ENCODE results near the gene AK2.

AK2 gene

GRCh38 chr1:33061834-33062233 lies 25.2 kb upstream of the AK2 start:
- TF ChIP-seq CTCF (IDR thresholded peaks at IDR 0.05; ENCODE audit: low read depth, low read length), result no peak

GRCh38 chr1:33060579-33061083 lies 23.9 kb upstream of the AK2 start:
- peak; percentile 69 to 96 for DNase-seq (ENCODE audit: low read depth in 2 of 2)
- no peak overlapping the region for H3K4me3 ChIP-seq (replicated peaks in 1 of 2; ENCODE audit: low read depth in 2 of 2, low read length in 2 of 2)
- no peak for TF ChIP-seq CTCF (IDR thresholded peaks at IDR 0.05; ENCODE audit: low read depth, low read length)

More at GRCh38 chr1:33061834-33062233, 25.2 kb upstream of the AK2 start:
- DNase-seq (ENCODE audit: low read depth in 2 of 2), result no peak
- H3K4me3 ChIP-seq (replicated peaks in 1 of 2; ENCODE audit: low read depth in 2 of 2, low read length in 2 of 2), result no peak overlapping the region

DNA sequence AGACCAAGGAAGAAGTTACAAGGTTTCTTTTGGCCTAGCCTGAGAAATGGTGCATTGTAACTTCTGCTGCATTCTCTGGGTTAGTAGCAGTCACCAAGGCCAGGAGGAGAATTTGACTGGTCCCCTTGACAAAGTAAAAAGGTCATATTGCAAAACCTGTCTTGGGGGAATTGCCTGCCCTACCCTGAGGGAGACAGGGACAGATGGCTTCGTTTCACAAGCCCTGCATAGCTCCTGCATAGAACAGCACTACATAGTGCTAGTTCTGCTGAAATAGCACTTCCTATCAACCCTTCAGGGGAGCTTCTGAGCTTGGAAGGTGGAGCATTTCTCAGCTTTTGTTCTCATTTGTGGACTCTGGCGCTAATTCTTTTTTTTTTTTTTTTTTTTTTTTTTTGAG lies 20.4 kb upstream of the AK2 start:
- no peak for TF ChIP-seq CTCF (IDR thresholded peaks at IDR 0.05; ENCODE audit: low read depth, low read length)
- no peak for DNase-seq (ENCODE audit: low read depth in 2 of 2)
- no peak overlapping the region for H3K4me3 ChIP-seq (replicated peaks in 1 of 2; ENCODE audit: low read depth in 2 of 2, low read length in 2 of 2)

DNA sequence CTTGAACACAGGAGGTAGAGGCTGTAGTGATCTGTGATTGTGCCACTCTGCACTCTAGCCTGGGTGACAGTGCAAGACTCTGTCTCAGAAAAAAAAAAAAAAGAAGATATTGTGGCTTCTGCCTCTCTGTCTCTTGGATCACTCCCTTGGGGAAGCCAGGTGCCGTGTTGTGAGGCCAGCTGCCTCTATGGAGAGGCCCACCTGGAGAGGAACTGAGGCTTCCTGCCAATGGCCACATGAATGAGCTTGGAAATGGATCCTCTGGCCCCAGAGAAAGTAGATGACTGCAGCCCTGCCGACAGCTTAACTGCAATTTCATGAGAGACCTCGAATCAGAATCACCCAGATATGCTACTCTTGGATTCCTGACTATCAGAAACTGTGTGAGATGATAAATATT lies 19.7 kb upstream of the AK2 start:
- no peak for DNase-seq (ENCODE audit: low read depth in 2 of 2)
- H3K4me3 ChIP-seq (replicated peaks in 1 of 2; ENCODE audit: low read depth in 2 of 2, low read length in 2 of 2), result no peak overlapping the region
- no peak for TF ChIP-seq CTCF (IDR thresholded peaks at IDR 0.05; ENCODE audit: low read depth, low read length)

DNA sequence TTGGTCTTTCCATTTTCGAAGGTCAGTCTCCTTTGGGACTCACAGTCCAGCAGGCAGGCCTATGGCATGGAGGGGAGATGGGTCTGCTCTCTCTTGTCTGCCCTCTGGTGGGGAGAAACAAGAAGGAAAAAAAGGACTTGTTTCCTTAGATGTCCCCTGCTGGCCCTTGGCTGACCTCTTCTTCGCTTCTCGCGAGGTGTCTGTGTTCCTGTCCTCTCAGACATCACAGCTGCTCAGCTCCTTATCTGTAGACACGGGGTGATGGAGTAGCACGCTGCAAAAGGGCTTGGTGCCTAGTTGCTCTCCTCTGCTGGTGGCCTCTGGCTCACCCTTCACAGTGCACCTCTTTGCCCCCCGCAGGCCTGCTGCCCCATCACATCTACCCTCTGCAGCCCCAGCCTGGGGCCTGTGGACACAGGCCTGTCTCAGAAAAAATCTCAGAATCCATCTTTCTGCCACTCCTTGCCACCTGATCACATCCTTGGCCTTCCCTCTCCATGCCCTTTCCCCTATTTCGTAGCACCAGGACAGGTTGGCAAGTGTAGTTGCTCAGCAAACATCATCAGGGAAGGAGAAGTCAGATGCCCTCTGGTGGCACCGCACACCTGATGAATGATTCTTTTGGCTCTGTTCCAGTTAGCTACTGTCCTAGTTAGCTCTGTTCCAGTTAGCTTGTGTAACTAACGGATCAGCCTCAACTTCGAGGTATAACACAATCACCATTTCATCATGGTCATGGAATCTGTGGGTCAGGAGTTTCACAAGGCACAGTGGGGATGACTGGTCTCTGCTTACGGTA lies 18.7 kb upstream of the AK2 start:
- peak; percentile 94 to 95 for DNase-seq (ENCODE audit: low read depth in 2 of 2)
- peak; percentile 79 for TF ChIP-seq CTCF (IDR thresholded peaks at IDR 0.05; ENCODE audit: low read depth, low read length)
- no peak overlapping the region for H3K4me3 ChIP-seq (replicated peaks in 1 of 2; ENCODE audit: low read depth in 2 of 2, low read length in 2 of 2)

DNA sequence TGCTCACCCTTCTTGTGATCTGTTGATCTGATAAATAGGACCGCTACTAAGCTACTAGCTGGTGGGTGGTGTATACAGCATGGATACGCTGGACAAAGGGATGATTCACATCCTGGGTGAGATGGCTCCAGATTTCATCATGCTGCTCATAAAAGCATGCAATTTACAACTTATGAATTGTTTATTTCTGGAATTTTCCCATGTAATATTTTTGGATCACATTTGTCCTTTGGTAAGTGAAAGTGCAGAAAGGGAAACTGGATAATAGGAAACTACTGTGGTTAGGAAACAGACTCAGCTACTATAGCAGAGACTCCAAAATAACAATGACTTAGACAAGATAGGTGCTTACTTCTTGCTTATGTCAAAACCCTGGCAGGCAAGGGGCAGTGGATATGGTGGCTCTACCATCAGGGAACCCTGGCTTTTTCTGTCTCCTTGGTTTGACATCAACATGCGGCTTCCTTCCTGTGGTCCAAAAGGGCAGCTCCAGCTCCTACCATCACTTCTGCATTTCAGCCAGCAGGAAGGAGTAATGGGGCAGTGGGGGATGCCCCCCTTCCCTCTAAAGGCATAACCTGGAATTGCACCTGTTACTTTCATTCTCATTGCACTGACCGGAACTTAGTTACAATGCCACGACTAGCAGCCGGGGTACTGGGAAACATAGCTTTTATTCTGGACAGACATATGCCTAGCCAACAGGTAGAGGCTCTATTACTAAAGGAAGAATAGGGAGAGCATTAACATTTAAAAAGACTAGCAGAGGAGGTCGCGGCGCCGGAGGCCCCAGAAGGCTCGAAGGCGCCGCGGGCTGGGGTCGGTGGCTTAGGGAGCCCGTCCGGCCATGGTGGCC lies 13.8 kb upstream of the AK2 start:
- peak; percentile 75 to 96 for DNase-seq (ENCODE audit: low read depth in 2 of 2)
- TF ChIP-seq CTCF (IDR thresholded peaks at IDR 0.05; ENCODE audit: low read depth, low read length), result no peak
- no peak overlapping the region for H3K4me3 ChIP-seq (replicated peaks in 1 of 2; ENCODE audit: low read depth in 2 of 2, low read length in 2 of 2)
